Panc1 (cell line): ENCODE measurements around the gene PINK1. TPM values are rescaled to one million over a fixed set of nuclear protein-coding genes. Genes with fewer than 3 reads are reported as not detected.
"Not testable (repeated sequence)": the region's sequence is repeated elsewhere in the genome, so short reads cannot be mapped to it uniquely, and the experiment has no call there.

Experiments
- ATAC-seq: fragments of 200-7000 bp; cut with Tn5 transposase; 2 replicates; pipeline ENCODE4 v1.9.1; 2020; ENCODE audit warnings: mild to moderate bottlenecking, moderate library complexity
- BruUV-seq: library from RNA; stranded (reverse); fragments of 400-500 nt; replicated peaks from 2 replicates; lab custom pipeline; 2021; lab: Mats Ljungman, UMichigan
- CTCF ChIA-PET: fragments of 300-600 bp; sonication (Branson Sonifier 250); formaldehyde crosslinking; loops from one replicate; lab custom pipeline; 2022; ENCODE audit warnings: antibody characterized with exemption; lab: Charles Lee
- POLR2A ChIA-PET: fragments of 300-600 bp; sonication (Branson Sonifier 250); formaldehyde crosslinking; loops from one replicate; lab custom pipeline; 2022; ENCODE audit warnings: antibody characterized with exemption; lab: Charles Lee
- DNase-seq: peaks from one replicate; pipeline ENCODE4 v3.0.0-alpha.2; 2010; ENCODE audit warnings: low read depth, low spot score
- H3K27ac ChIP-seq: 2 replicates; pipeline ENCODE4 v1.5.1; 2011; ENCODE audit warnings: mild to moderate bottlenecking, low read length, inconsistent platforms
- H3K27me3 ChIP-seq: fragments of 200-500 bp; sonication (Bioruptor generic); 2 replicates; pipeline ENCODE4 v1.6.0; 2014; ENCODE audit warnings: low read length, inconsistent platforms; ENCODE audit not compliant: control insufficient read depth, insufficient read depth
- H3K36me3 ChIP-seq: fragments of 200-500 bp; sonication (Bioruptor generic); 2 replicates; pipeline ENCODE4 v1.5.1; 2014; ENCODE audit warnings: inconsistent platforms, mild to moderate bottlenecking, low read length, moderate library complexity; ENCODE audit not compliant: control insufficient read depth, insufficient read depth
- H3K4me1 ChIP-seq: 2 replicates; pipeline ENCODE4 v1.5.1; 2011; ENCODE audit warnings: inconsistent platforms, mild to moderate bottlenecking, low read length, moderate library complexity; ENCODE audit not compliant: control insufficient read depth, insufficient read depth
- H3K4me3 ChIP-seq, 2 experiments: 2 replicates each; pipeline ENCODE4 v1.5.1; 2011 to 2012; ENCODE audit warnings: low read depth in 2 of 2, low read length in 2 of 2, mild to moderate bottlenecking in 2 of 2, inconsistent platforms in 1 of 2, moderate library complexity in 1 of 2
- H3K9me3 ChIP-seq: fragments of 200-500 bp; sonication (Bioruptor generic); 2 replicates; pipeline ENCODE4 v1.5.1; 2014; ENCODE audit warnings: low read depth, mild to moderate bottlenecking, inconsistent platforms, low read length, moderate library complexity; ENCODE audit not compliant: control insufficient read depth, insufficient read depth
- POLR2AphosphoS5 ChIP-seq: IDR thresholded peaks from 2 replicates; pipeline ENCODE4 v1.6.1; 2012; ENCODE audit warnings: mild to moderate bottlenecking, low read depth, low read length, moderate library complexity
- SIN3A ChIP-seq: IDR thresholded peaks from 2 replicates; pipeline ENCODE4 v1.6.1; 2012; ENCODE audit warnings: low read depth, mild to moderate bottlenecking, low read length, moderate library complexity, borderline replicate concordance; ENCODE audit not compliant: insufficient read depth
- TCF7L2 ChIP-seq: IDR thresholded peaks from 2 replicates; pipeline ENCODE4 v1.6.1; 2011; ENCODE audit warnings: mild to moderate bottlenecking, low read depth, low read length, inconsistent platforms
- in situ Hi-C: cut with HindIII; loops from 2 replicates; pipeline ENCODE4 v1.10.0; 2016; ENCODE audit warnings: low sequenced_read_pairs, low pct_unique_long_range_greater_than_20kb
- intact Hi-C: fragments of 100-400 bp; cut with micrococcal nuclease; formaldehyde crosslinking; loops from one replicate; pipeline ENCODE4 v1.10.0; 2022; ENCODE audit not compliant: unreplicated experiment
- total RNA-seq: library from RNA; stranded (reverse); gene quantifications from one replicate; pipeline ENCODE4 v1.2.1, GENCODE V29; 2021; ENCODE audit not compliant: unreplicated experiment
- TF ChIP-seq, protein P1 (sequence below), 2 experiments: IDR thresholded peaks; 2 replicates each; pipeline ENCODE4 v1.6.1; 2011 to 2012; ENCODE audit warnings: low read depth in 2 of 2, control low read depth in 1 of 2, low read length in 1 of 2, mild to moderate bottlenecking in 1 of 2, moderate library complexity in 1 of 2; ENCODE audit not compliant: insufficient read depth in 1 of 2
- TF ChIP-seq, protein P2 (sequence below): fragments of 450-650 bp; IDR thresholded peaks from 2 replicates; pipeline ENCODE4 v1.5.1; 2017; ENCODE audit warnings: mild to moderate bottlenecking

PINK1 gene
- total RNA-seq, 1 experiment from 2014 or later, result 32.1 TPM

DNA sequence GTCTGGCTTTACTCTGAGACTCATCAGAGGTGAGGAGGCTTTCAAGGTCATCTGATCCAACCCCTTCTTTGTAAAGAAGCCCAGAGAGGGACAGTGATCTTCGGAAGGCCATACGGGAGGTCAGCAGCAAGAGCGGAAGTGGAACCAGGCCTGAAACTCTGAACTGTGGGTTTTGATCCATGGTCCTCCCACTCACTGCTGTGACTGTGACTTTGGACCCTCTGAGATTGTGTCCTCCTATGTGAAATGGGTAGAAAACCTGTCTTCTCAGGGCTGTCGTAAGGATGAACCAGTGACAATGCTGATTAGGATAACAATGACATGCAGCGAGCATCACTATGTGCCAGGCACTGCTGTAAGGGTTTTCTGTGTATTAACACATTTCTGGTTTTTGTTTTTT, 37.7 kb downstream of the PINK1 start:
- in situ Hi-C loops, result no loop called here
- BruUV-seq, result no TSS peak
- Histone ChIP-seq H3K27ac (no peak overlapping the region), H3K36me3 (no peaks in the 10 kb centered on the region), H3K27me3 (no peaks in the 10 kb centered on the region), H3K4me3 (no peak overlapping the region), H3K9me3 (no peaks in the 10 kb centered on the region), H3K4me1 (no peaks in the 10 kb centered on the region)
- intact Hi-C loops, result no loop called here
- CTCF ChIA-PET, result no interaction called here
- no peak for ATAC-seq
- no peak for TF ChIP-seq POLR2AphosphoS5
- no peak for DNase-seq
- POLR2A ChIA-PET, result no interaction called here

DNA sequence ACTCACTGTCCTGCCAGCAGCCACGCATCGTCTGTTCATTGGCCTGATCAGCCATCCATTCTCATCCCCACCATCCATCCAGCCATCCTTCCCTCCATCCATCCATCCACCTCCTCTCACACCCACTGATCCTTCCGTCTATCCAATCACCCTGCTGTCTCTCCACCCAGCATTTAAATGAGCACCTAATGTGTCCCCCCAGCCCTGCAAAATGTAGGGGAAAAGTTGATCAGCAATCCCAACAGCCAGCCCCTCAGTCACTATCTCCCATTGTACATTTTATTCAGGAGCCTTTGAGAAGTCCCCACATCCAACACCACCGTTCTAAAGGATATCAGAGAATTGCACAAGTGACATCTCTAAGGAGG, 39.0 kb downstream of the PINK1 start:
- DNase-seq (no peak), ATAC-seq (no peak)
- in situ Hi-C loops, result no loop called here
- no peaks in the 10 kb centered on the region for H3K36me3 ChIP-seq
- no peaks in the 10 kb centered on the region for H3K9me3 ChIP-seq
- H3K4me3 ChIP-seq, result no peak overlapping the region
- no TSS peak for BruUV-seq
- no peaks in the 10 kb centered on the region for H3K27me3 ChIP-seq
- ChIA-PET CTCF (no interaction called here), POLR2A (no interaction called here)
- no peaks in the 10 kb centered on the region for H3K4me1 ChIP-seq
- intact Hi-C loops, result no loop called here
- H3K27ac ChIP-seq, result no peak overlapping the region
- TF ChIP-seq TCF7L2, result no peak
- TF ChIP-seq, protein P1, sequence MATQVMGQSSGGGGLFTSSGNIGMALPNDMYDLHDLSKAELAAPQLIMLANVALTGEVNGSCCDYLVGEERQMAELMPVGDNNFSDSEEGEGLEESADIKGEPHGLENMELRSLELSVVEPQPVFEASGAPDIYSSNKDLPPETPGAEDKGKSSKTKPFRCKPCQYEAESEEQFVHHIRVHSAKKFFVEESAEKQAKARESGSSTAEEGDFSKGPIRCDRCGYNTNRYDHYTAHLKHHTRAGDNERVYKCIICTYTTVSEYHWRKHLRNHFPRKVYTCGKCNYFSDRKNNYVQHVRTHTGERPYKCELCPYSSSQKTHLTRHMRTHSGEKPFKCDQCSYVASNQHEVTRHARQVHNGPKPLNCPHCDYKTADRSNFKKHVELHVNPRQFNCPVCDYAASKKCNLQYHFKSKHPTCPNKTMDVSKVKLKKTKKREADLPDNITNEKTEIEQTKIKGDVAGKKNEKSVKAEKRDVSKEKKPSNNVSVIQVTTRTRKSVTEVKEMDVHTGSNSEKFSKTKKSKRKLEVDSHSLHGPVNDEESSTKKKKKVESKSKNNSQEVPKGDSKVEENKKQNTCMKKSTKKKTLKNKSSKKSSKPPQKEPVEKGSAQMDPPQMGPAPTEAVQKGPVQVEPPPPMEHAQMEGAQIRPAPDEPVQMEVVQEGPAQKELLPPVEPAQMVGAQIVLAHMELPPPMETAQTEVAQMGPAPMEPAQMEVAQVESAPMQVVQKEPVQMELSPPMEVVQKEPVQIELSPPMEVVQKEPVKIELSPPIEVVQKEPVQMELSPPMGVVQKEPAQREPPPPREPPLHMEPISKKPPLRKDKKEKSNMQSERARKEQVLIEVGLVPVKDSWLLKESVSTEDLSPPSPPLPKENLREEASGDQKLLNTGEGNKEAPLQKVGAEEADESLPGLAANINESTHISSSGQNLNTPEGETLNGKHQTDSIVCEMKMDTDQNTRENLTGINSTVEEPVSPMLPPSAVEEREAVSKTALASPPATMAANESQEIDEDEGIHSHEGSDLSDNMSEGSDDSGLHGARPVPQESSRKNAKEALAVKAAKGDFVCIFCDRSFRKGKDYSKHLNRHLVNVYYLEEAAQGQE (IDR thresholded peaks at IDR 0.05; ENCODE audit: insufficient read depth in 1 of 2, low read depth in 2 of 2, low read length in 1 of 2), result no peak

DNA sequence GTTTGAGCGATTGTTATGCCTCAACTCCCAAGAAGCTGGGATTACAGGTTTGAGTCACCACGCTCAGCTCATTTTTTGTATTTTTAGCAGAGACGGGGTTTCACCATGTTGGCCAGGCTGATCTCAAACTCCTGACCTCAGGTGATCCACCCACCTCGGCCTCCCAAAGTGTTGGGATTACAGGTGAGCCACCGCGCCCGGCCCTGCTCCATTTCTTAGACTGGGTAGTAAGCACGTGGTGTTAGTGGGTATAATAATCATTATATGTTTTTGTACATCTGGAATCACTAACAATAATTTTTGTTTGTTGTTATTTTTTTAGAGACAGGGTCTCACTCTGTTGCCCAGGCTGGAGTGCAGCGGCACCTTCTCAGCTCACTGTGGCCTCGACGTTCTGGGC, 40.4 kb downstream of the PINK1 start:
- BruUV-seq, intact Hi-C loops, ATAC-seq, H3K4me3 ChIP-seq, H3K27ac ChIP-seq, H3K27me3 ChIP-seq, H3K36me3 ChIP-seq, in situ Hi-C loops, H3K4me1 ChIP-seq, H3K9me3 ChIP-seq, DNase-seq, POLR2A ChIA-PET: not testable (repeated sequence)
- CTCF ChIA-PET, result interaction anchor here (0.7 kb wide), 1 partner anchor 9 kb away, joined by 8 read pairs; no protein-coding TSS in a partner anchor

DNA sequence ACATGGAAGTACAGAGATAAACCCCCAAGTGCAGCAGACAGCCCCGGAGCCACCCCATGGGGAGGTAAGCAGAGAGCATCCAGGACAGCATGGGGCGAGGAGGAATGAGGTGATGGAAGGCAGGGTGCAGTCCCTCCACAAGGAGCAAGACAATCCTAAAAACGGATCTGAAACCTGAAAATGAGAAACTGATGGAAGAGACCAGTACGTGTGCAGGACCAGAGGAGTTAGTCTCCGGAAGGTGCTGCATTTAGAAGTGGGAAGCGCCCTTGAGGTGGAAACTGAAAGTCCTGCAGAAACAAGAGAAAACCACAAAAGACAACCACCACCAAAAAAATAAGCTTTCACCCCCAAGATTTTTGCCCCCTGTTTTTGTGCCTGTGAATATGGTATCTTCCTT, 45.3 kb downstream of the PINK1 start:
- TF ChIP-seq SIN3A (no peak), TCF7L2 (no peak), POLR2AphosphoS5 (no peak)
- TF ChIP-seq, protein P2, sequence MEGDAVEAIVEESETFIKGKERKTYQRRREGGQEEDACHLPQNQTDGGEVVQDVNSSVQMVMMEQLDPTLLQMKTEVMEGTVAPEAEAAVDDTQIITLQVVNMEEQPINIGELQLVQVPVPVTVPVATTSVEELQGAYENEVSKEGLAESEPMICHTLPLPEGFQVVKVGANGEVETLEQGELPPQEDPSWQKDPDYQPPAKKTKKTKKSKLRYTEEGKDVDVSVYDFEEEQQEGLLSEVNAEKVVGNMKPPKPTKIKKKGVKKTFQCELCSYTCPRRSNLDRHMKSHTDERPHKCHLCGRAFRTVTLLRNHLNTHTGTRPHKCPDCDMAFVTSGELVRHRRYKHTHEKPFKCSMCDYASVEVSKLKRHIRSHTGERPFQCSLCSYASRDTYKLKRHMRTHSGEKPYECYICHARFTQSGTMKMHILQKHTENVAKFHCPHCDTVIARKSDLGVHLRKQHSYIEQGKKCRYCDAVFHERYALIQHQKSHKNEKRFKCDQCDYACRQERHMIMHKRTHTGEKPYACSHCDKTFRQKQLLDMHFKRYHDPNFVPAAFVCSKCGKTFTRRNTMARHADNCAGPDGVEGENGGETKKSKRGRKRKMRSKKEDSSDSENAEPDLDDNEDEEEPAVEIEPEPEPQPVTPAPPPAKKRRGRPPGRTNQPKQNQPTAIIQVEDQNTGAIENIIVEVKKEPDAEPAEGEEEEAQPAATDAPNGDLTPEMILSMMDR, result no peak
- TF ChIP-seq, protein P1 (IDR thresholded peaks at IDR 0.05; ENCODE audit: insufficient read depth in 1 of 2, low read depth in 2 of 2, low read length in 1 of 2), result no peak
- DNase-seq, result no peak
- no TSS peak for BruUV-seq
- in situ Hi-C loops (no loop called here), intact Hi-C loops (no loop called here)
- no peak for ATAC-seq
- Histone ChIP-seq H3K4me3 (no peak overlapping the region), H3K36me3 (no peaks in the 10 kb centered on the region), H3K27me3 (no peaks in the 10 kb centered on the region), H3K27ac (no peak overlapping the region), H3K4me1 (no peaks in the 10 kb centered on the region), H3K9me3 (no peaks in the 10 kb centered on the region)
- CTCF ChIA-PET, result no interaction called here
- POLR2A ChIA-PET, result no interaction called here
